ENCODE results near the gene CDC25A.
"Not testable (repeated sequence)": the region's sequence is repeated elsewhere in the genome, so short reads cannot be mapped to it uniquely, and the experiment has no call there.

CDC25A gene

GRCh38 chr3:48140936-48141603, 47.1 kb downstream of the CDC25A start:
- DNase-seq (ENCODE audit: low read depth) = no peak

- no peak for DNase-seq (ENCODE audit: low read depth)
Measured at GRCh38 chr3:48140336-48140757, 47.9 kb downstream of the CDC25A start.

DNA sequence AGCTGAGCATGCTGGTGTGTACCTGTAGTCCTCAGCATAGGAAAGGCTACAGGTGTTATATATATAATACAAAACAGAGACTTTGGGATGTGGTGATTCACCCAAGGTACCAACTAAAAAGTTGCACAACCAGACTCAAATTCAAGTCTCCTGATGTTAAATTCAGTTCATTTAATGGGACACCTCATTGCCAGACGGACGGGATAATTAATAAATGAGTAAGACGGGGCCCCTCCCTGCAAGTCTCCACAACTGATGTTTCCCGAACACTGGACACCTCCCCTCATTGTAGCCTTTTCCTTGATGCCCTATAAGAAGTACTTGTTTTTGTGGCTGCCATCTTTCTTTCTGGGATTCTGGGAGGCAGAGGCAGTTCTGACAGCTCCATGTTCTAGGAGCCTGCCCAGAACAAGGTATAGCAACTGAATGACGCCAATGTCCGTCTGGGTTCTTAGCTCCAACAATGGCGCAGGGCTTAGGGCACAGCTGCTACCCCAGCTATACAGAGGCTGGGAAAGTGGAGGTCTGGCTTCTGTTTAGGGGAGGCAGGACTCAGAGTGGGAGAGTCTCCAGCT, 50.7 kb downstream of the CDC25A start:
- DNase-seq (ENCODE audit: low read depth) = no peak

DNA sequence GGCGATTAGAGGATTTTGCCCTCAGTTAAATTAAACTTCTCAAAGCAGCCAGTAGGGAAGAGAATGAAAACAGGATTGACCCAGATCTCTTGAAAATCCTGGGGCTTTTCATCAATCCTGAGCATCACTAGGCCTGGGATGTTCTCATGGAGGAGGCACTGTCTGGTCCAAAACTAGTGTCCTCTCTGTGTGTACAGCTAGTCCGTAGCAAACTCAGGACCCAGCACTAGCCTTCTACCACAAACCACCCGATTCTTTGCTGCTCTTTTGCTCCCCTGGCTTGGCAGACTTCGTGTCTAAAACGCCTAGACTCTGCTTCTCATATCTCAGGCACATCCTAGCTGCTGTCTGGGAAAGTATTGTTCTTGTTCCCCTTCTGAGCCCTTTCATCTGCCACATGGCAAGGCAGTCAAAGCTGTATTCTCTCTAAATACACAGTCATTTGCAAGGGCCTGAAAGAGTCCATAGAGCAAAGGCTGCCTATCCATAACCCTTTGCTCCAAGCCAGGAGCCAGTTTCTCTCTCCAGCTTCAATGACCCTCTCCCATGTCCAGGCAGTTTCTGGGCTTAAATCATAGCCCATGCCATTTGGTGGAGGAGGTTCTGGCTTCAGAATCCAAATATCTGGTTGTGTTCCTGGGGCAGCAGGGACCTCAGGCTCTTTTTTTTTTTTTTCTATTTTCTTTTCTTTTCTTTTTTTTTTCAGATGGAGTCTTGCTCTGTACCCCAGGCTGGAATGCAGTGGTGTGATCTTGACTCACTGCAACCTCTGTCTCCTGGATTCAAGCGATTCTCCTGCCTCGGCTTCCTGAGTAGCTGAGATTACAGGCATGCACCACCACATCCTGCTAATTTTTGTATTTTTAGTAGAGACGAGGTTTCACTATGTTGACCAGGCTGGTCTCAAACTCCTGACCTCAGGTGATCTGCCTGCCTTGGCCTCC, 52.4 kb downstream of the CDC25A start:
- DNase-seq (ENCODE audit: low read depth) = no peak

- DNase-seq (ENCODE audit: low read depth) = no peak
Measured at GRCh38 chr3:48130321-48130904, 57.8 kb downstream of the CDC25A start.

- no peak for DNase-seq (ENCODE audit: low read depth)
Measured at GRCh38 chr3:48129921-48130320, 58.3 kb downstream of the CDC25A start.

DNA sequence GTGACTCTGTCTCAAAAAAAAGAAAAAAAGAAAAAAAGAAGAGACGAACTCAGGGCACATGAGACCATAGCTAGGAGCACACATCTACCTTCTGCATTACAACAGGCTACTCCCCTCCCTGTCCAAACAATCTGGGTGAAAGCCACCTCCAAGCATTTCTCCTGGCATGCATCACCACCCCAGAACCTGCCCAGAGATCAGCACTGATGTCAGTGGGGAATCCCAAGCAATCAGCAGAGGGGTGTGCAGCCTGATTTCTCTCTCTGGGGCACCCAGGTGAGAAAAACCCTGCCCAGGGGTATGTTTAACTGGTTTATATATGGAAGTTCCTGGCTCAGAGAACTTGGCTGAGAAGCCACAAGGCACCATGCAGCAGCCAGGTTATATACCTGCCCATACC, 59.4 kb downstream of the CDC25A start:
- no peak for DNase-seq (ENCODE audit: low read depth)

GRCh38 chr3:48125886-48126622, 62.2 kb downstream of the CDC25A start:
- DNase-seq (ENCODE audit: low read depth) = no peak

DNA sequence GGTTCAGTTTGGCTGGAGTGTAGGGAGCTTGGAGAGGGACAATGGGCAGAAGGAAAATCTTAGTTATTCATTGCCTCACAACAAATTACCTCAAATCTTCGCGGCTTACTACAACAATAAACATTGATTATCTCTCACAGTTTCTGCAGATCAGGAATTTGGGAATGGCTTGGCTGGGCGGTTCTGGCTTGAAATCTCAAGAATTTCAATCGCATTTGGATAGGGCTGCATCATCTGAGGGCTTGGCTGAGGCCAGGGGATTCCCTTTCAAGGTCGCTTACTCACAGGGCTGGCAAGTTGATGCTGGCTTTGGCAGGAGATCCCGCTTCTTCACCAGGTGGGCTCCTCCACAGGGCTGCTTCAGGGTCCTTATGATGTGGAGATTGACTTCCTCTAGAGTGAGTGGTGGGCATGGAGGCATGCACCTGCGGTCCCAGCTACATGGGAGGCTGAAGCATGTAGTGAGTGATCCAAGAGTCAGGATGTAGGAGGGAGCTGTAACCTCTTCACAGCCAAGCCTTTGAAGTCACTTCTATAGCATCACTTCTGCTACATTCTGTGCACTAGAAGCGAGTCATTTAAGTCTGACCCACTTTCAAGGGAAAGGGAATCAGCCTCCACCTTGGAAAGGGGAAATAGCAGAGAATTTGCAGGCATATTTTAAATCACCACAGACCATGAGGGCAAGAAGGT, 63.1 kb downstream of the CDC25A start:
- DNase-seq (ENCODE audit: low read depth) = peak; percentile 17

GRCh38 chr3:48123346-48123745, 64.9 kb downstream of the CDC25A start:
- DNase-seq (ENCODE audit: low read depth) = no peak

DNA sequence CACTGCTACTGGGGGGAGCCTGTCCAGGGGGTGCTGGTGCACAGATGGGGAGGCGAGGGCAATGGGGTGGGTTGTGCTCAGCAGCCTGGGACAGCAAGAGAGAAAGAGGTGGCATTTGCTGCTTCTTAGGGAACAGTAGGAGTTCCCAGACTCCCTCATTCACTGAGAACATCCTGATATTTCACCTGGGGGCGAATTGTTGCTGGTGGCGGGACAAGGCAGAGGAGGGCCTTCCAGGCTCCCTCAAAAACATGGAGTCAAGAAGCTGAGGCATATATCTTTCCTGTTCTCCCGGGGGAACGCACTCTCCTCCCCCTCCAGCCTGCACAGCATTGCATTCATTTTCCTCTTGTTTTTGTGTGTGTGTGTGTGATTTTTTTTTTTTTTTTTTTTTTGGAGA, 65.7 kb downstream of the CDC25A start:
- no peak for DNase-seq (ENCODE audit: low read depth)

- no peak for DNase-seq (ENCODE audit: low read depth)
Measured at GRCh38 chr3:48120223-48120622, 68.0 kb downstream of the CDC25A start.

GRCh38 chr3:48119505-48120193, 68.6 kb downstream of the CDC25A start:
- DNase-seq (ENCODE audit: low read depth) = no peak

DNA sequence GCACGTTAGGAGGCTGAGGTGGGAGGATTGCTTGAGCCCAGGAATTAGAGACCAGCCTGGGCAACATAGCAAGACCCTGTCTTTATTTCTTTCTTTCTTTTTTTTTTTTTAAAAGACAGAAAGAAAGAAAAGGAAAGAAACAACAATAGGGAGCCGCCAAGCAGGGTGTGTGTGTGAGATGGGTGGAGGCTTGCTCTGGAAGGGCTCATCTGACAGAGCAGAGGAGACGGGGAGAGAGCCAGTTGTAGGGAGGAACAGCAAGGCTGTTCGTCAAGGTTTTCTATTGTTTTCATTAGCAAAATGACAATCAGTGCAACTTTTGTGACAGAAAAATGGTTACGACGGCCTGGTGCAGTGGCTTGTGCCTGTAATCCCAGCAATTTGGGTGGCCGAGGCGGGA, 69.3 kb downstream of the CDC25A start:
- no peak for DNase-seq (ENCODE audit: low read depth)

DNA sequence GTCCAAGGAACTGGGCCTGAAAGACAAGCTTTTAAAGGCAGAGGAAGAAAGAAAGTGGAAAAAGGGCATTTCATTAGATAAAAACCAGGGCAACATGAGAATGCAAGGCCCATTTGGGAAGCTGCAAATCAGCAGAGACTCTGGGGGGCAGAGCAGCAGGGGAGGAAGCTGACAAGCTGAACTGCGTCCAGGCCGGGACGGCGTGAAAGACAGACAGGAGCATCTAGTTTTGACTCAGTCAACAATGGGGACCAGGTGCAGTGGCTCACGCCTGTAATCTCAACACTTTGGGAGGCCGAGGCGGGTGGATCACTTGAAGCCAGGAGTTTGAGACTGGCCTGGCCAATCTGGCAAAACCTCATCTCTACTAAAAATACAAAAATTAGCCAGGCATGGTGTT, 69.9 kb downstream of the CDC25A start:
- DNase-seq (ENCODE audit: low read depth) = no peak

DNA sequence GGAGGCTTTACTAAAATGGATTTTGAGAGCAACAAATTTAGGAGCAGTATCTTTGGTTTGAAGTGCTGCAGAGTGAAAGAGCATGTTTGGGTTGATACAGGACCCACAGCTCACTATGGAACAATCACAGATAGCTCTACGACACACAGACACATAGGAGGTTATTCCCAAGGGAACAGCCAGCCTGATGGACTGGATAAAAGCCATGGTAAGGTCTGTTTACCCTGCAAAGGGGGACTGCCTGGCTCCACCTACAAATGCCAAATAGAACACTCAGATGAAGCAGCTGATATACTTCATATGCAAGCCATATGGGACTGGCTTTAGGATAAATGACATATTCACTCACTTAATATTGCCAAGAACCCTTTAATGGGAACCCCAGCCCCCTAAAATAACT, 75.4 kb downstream of the CDC25A start:
- no peak for DNase-seq (ENCODE audit: low read depth)

DNA sequence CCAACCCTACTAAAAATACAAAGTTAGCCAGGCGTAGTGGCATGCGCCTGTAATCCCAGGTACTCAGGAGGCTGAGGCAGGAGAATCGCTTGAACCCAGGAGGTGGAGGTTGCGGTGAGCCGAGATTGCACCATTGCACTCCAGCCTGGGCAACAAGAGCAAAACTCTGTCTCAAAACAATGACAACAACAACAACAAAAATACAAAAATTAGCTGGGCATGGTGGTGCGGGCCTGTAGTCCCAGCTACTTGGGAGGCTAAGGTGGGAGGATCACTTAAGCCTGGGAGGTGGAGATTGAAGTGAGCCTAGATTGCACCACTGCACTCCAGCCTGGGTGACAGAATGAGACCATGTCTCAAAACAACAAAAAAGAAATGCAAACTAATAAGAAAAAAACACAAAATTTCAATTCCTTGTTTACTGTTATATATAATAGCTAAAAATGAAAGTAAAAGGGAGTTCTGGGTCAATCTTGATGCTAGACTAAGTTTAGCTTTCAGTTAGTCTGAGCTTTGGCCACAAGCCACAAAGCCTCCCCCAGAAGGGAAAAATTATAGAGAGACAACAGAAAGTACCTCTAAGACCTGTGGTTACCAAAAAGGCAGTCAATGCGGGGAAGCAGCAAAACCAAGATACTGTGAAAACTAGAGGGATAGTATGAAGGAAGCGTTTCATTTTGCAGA, 76.0 kb downstream of the CDC25A start:
- DNase-seq (ENCODE audit: low read depth) = not testable (repeated sequence)

GRCh38 chr3:48110463-48110862, 77.8 kb downstream of the CDC25A start:
- DNase-seq (ENCODE audit: low read depth) = no peak

DNA sequence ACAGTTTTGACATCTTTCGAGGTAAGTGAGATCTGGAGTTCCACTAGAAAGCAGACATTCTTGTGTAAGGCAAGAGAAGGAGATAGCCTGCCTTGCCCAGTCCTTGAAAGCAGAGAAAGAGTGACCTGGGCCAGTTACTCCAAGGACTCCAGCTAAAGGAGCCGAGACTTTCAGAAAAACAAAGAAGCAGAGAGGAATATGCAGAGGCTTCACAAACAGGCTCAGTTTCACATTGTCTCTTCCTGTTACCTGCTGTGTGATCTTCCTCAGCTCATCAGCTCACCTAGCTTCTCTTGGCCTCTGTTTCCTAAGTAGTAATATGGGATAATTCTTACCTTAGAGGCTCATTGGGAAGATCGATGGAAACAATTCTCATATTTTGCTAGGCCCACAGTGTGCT, 81.0 kb downstream of the CDC25A start:
- no peak for DNase-seq (ENCODE audit: low read depth)
